NCI-H1417 treated with DMSO at 0.1 percent for 48 hours (cell line): Measurements from ENCODE around the gene S100A2.
"Not testable (repeated sequence)": the region's sequence is repeated elsewhere in the genome, so short reads cannot be mapped to it uniquely, and the experiment has no call there.

Experiments used
- DNase-seq: peaks from one replicate; lab custom pipeline; 2025; lab: John Stamatoyannopoulos, UW

The S100A2 gene

GRCh38 chr1:153588482-153588881 is 22.8 kb upstream of the S100A2 start:
- no peak for DNase-seq

- not testable (repeated sequence) for DNase-seq
Measured at GRCh38 chr1:153588033-153588432, 22.4 kb upstream of the S100A2 start.

GRCh38 chr1:153587314-153587713 is 21.7 kb upstream of the S100A2 start:
- DNase-seq: no peak

- no peak for DNase-seq
Measured at GRCh38 chr1:153586347-153586746, 20.7 kb upstream of the S100A2 start.

GRCh38 chr1:153585006-153585405 is 19.4 kb upstream of the S100A2 start:
- no peak for DNase-seq

GRCh38 chr1:153583976-153584375 is 18.3 kb upstream of the S100A2 start:
- DNase-seq: no peak

GRCh38 chr1:153583514-153583913 is 17.9 kb upstream of the S100A2 start:
- not testable (repeated sequence) for DNase-seq

GRCh38 chr1:153582836-153583235 is 17.2 kb upstream of the S100A2 start:
- not testable (repeated sequence) for DNase-seq

GRCh38 chr1:153578936-153579335 is 13.3 kb upstream of the S100A2 start:
- no peak for DNase-seq

- no peak for DNase-seq
Measured at GRCh38 chr1:153578490-153578889, 12.8 kb upstream of the S100A2 start.

- no peak for DNase-seq
Measured at GRCh38 chr1:153577624-153578051, 12.0 kb upstream of the S100A2 start.

GRCh38 chr1:153577138-153577537 is 11.5 kb upstream of the S100A2 start:
- no peak for DNase-seq

GRCh38 chr1:153575497-153575896 is 9.9 kb upstream of the S100A2 start:
- not testable (repeated sequence) for DNase-seq

- not testable (repeated sequence) for DNase-seq
Measured at GRCh38 chr1:153575081-153575491, 9.4 kb upstream of the S100A2 start.

GRCh38 chr1:153573351-153573750 is 7.7 kb upstream of the S100A2 start:
- DNase-seq: no peak

- DNase-seq: no peak
Measured at GRCh38 chr1:153572569-153573015, 6.9 kb upstream of the S100A2 start.

- DNase-seq: no peak
Measured at GRCh38 chr1:153571706-153572105, 6.1 kb upstream of the S100A2 start.

GRCh38 chr1:153570874-153571273 is 5.2 kb upstream of the S100A2 start:
- DNase-seq: no peak

- DNase-seq: no peak
Measured at GRCh38 chr1:153569465-153569864, 3.8 kb upstream of the S100A2 start.

GRCh38 chr1:153568367-153569099 is 2.9 kb upstream of the S100A2 start:
- DNase-seq: peak; percentile 41

- no peak for DNase-seq
Measured at GRCh38 chr1:153567621-153568366, 2.1 kb upstream of the S100A2 start.

GRCh38 chr1:153566414-153567371 is 1.0 kb upstream of the S100A2 start:
- no peak for DNase-seq
